Hypothalamus (tissue), 51 donors: ENCODE results near the gene MAN1C1.

ENCODE experiments used
- DNase-seq, 51 donors: peaks; one replicate each; lab custom pipeline; 2025; lab: John Stamatoyannopoulos, UW

The MAN1C1 gene

GRCh38 chr1:25675729-25676476 lies 59.3 kb downstream of the MAN1C1 start:
- no peak for DNase-seq

- peak in 3 of 51 donors; percentile 14 to 35 (median 17) for DNase-seq
Measured at GRCh38 chr1:25676488-25676887, 59.9 kb downstream of the MAN1C1 start.

- DNase-seq: no peak
Measured at GRCh38 chr1:25677193-25677773, 60.7 kb downstream of the MAN1C1 start.

- DNase-seq: no peak
Measured at GRCh38 chr1:25679171-25679570, 62.6 kb downstream of the MAN1C1 start.

- DNase-seq: no peak
Measured at GRCh38 chr1:25680701-25681100, 64.1 kb downstream of the MAN1C1 start.

GRCh38 chr1:25682059-25682601 lies 65.5 kb downstream of the MAN1C1 start:
- DNase-seq: no peak

- DNase-seq: no peak
Measured at GRCh38 chr1:25683177-25683576, 66.6 kb downstream of the MAN1C1 start.

DNA sequence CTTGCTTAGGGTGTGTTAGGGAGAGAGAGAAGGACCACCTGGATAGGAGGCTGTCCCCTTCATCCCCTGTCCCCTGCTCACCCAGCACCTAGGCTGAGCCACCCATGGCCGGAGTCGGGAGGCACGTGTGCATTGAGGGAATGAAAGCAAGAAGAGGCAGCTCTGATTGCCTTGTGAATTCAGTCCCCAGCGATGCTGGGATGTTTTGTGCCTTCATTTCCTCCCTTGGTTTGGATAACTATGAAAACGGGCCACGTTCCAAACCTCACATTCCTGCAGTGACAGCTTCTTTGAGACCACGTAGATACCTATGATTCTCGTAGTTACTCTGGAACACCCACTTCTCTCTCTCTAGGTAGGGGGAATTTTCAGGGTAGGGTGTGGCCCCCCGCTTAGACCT lies 67.1 kb downstream of the MAN1C1 start:
- peak in 1 of 51 donors; percentile 12 for DNase-seq

- no peak for DNase-seq
Measured at GRCh38 chr1:25684216-25684965, 67.8 kb downstream of the MAN1C1 start.

DNA sequence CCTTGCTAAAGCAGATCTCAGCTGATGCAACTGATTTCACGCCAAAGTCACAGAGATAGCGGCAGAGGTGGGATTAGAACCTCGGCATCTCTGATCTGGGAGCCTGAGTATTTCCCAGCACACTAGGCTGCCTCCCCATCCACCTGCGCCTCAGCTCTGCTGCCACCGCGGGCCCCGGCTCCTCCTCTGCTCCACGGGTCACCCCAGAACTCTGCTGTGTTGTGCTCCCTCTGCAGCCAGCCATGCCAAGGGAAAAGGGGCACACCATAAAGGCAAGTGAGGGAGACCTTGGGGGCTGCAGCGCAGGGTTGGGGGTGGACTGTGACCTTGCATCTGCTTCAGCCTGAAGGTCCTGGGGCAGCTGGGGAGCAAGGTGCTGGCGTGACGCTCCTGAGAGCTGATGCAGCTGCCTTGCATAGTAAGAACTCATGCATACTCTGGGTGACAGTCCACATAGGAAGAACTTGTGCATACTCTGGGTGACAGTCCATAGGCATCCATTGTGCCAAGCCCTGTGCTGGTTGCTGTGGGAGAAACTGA lies 68.7 kb downstream of the MAN1C1 start:
- DNase-seq: no peak

- peak in 3 of 51 donors; percentile 8 to 22 (median 19) for DNase-seq
Measured at GRCh38 chr1:25685938-25686665, 69.5 kb downstream of the MAN1C1 start.

DNA sequence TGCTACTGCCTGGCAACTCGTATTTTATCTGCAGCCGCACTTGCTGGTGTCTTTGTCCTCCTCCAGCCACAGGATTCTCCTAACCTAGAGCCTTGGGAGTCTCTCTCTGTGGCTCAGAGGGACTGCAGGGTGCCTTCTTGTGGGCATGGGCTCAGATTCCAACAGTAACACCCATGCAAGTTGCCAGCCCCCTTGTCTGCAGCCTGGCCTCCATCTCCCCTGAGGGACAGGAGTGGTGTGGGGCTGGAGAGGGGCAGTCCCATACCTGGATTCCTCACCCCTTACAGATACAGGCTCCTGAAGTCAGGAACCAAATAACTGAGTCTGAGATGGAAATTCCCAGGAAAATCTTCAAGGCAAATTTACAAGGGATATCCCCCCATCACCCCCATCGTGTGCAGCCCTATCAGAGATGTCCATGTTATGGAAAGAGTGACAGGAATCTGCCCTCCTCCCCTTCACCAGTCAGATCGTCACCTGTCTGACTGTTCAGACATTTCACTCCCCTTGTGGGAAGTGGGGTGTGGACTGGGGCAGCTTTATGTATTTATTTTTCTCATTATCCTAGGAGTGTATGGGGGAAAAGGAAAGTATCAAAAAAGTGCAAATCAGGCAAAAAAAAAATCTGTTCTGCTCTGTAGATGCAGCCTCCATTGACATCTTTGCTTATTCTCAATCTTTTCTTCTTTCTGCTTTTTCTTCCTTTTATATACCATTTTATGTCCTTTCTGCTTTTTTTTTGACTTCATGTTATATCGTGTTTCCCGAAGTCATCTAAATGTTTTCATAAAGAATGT lies 70.8 kb downstream of the MAN1C1 start:
- no peak for DNase-seq

- no peak for DNase-seq
Measured at GRCh38 chr1:25688390-25689119, 72.0 kb downstream of the MAN1C1 start.

- DNase-seq: no peak
Measured at GRCh38 chr1:25689686-25690381, 73.2 kb downstream of the MAN1C1 start.

DNA sequence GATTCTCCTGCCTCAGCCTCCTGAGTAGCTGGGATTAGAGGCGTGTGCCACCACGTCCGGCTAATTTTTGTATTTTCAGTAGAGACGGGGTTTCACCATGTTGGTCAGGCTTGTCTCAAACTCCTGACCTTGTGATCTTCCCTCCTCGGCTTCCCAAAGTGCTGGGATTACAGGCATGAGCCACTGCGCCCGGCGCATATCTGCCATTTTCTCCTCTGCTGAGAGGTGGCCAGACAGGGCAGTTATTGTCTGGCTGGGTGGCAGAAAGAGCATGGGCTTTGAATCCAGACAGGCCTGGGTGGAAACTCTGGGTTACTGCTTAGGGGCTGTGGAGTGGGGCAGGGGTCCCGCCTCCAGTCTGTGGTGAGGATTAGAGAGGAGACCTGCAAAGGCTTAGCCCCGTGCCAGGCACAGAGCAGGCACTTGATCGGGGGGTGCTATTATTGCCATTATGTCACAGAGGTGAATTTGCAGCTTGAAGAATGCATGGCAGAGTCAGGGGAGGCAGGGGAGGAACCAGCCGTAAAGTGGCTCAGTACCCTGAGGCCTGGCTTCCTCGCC lies 73.9 kb downstream of the MAN1C1 start:
- DNase-seq: no peak

GRCh38 chr1:25691211-25691610 lies 74.6 kb downstream of the MAN1C1 start:
- DNase-seq: no peak

DNA sequence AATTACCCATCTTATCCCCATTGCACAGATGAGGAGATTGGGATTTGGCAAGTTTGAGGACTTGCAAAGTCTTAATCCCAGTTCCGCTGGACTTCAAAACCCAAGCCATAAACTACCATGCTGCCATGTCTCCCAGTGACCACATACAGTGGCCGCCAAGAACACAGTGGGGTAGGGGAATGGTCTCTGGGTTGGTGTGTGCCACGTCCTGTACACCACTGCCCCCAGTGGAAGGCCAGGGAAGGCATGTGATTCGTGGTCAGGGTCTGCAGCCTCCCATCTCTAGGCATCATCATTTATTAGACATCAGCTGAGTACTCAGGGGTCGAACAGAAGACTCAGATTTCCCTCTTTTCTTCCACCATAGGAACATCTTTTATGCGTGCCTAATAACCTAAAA lies 76.0 kb downstream of the MAN1C1 start:
- no peak for DNase-seq
